ENCODE data around the gene NR2C2.

Gene NR2C2

DNA sequence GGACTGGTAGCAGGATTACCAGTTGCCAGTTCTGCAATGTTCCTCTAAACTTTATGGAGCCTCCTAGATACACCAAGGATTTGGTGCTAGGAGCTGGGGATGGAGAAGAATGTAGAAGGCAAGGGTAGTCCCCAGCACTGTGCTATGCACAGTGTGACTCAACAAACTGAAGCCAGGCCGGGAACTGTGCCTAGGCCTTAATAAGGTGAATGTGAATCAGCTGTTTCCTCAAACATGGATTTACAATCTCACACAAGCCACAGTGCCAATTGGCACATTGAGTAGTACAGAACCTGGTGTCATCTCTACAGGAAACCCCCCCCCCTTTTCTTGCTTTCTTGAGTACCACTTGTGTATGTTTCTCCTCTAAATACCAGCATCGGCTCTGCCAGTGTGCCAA lies 85.3 kb downstream of the NR2C2 start:
- no peak for DNase-seq

- no peak for DNase-seq
These were observed 85.7 kb downstream of the NR2C2 start for GRCh38 chr3:15033103-15033502.

DNA sequence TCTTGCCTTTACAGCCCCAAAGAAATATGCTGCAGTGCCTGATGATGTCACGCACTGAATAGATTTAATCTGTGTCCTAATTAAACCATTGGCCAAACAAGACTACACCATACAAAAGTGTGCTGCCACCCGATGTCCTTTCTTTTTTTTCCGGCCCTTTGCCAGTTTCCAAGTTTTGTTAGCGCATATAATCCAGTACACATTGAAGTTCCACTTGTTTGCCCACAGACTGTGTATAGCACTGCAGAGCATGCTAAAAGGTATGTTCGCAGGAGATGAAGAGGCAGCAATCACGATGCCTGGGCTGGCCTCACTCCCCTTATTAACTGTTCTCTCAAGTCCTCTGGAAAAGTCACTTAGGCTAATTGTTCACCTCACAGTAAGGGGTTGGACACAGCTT lies 90.9 kb downstream of the NR2C2 start:
- no peak for DNase-seq

GRCh38 chr3:15040844-15041243 lies 93.5 kb downstream of the NR2C2 start:
- DNase-seq: no peak

DNA sequence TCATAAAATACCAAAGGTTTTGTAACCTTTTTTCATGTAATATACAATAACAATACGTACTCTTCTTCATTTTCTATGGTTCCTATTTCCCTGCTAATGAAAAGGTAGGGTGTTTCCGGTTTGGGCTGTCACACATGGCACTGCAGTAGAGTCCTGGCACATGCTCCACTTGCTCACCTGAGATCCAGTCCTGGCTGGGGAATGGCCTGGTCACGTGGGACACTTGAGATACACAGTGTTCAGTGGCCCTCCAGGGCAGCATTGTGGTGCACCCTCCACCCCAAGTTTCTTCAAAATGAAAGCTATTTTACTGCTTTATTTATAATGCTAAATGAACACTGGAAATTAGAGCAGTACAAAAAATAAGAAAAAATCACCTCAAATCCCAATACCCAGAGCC lies 94.6 kb downstream of the NR2C2 start:
- no peak for DNase-seq

DNA sequence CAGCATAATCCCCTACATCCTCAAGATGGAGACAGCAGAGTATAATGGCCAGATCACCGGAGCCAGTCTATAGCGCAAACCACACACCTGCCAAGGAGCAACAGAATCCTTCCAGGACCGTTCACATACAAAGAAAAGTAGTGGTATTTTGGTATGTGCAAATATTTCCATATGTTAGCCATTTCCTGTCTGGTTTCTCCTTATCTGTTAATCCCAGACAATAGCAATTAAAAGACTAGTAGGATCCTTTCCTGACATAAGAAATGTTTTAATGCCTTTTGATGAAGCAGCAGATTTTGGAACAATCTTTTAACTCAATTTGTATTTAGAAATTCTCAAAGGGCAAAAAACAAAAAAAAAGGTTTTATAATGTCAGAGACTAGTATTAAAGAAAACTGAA lies 95.6 kb downstream of the NR2C2 start:
- no peak for DNase-seq

- DNase-seq: no peak
These were observed 96.2 kb downstream of the NR2C2 start for GRCh38 chr3:15043408-15044171.

DNA sequence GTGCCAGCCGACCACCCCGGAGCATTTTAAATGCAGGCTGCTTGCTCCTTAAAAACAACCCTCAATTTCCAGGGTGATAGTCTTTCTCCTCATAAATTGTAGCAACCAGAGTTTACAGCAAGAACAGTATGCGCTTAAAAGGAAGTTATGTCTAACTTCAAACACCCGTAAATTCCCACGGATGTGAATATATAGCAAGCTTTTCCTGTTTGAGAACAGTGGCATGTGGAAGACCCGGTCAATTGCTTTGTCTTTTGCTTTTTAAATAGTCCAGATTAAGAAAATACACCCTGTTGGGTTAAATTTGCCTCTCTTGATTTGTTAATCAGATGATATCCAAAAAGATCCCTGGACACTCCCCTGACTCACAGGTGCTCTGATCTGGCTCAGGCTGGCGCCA lies 96.9 kb downstream of the NR2C2 start:
- no peak for DNase-seq

- no peak for DNase-seq
These were observed 98.3 kb downstream of the NR2C2 start for GRCh38 chr3:15045667-15046066.

DNA sequence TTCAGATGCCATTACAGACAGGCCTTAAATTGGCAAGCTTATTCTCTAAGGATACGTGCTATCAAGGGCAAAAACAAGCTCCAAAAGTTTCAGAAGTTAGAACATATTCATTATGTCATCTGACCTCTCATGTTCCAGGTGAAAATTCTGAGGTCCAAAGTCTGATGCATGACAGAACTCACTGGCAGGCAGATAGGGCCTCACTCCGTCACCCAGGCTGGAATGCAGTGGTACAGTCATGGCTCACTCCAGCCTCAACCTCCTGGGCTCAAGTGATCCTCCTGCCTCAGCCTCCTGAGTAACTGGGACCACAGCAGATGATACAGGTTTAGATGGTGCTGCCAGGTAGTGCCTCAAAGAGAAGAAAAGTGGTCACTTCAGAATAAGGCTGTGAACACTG lies 102.2 kb downstream of the NR2C2 start:
- DNase-seq: no peak

GRCh38 chr3:15050405-15051092 lies 103.2 kb downstream of the NR2C2 start:
- no peak for DNase-seq

- DNase-seq: peak; percentile 24
These were observed 104.1 kb downstream of the NR2C2 start for GRCh38 chr3:15051531-15051930.

GRCh38 chr3:15052335-15053242 lies 105.2 kb downstream of the NR2C2 start:
- DNase-seq: no peak

DNA sequence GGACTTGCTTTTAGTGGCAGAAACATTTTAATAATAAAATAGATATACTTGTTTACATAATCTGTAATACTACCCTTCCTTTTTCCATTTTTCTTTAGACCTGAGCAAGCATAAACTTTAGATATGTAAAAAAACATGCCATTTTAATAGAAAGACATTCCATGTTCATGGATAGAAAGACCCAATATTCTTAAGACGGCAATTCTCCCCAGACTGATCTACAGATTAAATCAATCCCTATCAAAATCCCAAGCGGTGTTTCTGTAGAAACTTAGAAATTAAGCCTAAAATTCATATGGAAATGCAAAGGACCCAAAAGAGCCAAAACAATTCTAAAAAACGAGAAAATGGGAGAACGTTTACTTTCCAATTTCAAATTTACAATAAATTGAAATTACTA lies 106.2 kb downstream of the NR2C2 start:
- no peak for DNase-seq

DNA sequence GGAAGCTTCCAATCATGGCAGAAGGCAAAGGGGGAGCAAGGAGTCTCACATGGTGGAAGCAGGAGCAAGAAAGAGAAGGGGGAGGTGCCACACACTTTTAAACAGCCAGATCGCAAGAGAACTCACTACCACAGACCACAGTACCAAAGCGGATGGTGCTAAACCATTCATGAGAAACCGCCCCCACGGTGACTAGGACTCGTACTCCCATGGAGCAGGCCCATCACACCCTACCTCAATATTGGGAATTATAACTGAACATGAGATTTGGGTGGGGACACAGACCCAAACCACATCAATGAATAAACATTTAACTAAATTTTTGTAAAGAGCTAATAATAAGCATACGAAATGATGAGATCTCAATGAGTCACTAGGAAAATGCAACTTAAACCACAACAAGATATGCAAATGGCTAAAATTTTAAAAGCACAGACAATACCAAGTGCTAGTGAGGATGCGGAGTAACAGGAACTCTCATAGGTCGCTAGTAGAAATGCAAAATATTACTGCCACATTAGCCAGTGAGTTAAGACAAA lies 107.7 kb downstream of the NR2C2 start:
- DNase-seq: no peak

- no peak for DNase-seq
These were observed 109.5 kb downstream of the NR2C2 start for GRCh38 chr3:15056676-15057404.

- no peak for DNase-seq
These were observed 112.6 kb downstream of the NR2C2 start for GRCh38 chr3:15060029-15060428.

DNA sequence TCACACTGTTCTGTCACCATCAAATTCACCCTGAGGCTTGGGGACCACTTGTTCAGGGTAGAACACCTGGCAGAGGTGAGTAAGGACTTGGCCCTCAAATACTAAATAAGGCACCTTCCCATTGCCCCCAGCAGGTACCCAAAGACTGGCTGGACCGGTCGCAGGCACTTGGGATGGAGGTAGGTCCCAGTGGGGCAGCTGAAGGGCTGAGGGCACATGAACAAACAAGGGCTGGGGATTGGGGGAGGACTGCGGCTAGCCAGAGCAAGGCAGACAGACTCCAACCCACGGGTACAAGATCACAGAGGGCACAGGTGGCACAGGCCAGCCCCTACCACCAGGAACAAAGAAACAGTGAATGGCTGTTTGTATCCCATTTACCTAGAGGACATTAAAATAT lies 115.9 kb downstream of the NR2C2 start:
- DNase-seq: no peak

GRCh38 chr3:15063656-15064286 lies 116.4 kb downstream of the NR2C2 start:
- DNase-seq: no peak

DNA sequence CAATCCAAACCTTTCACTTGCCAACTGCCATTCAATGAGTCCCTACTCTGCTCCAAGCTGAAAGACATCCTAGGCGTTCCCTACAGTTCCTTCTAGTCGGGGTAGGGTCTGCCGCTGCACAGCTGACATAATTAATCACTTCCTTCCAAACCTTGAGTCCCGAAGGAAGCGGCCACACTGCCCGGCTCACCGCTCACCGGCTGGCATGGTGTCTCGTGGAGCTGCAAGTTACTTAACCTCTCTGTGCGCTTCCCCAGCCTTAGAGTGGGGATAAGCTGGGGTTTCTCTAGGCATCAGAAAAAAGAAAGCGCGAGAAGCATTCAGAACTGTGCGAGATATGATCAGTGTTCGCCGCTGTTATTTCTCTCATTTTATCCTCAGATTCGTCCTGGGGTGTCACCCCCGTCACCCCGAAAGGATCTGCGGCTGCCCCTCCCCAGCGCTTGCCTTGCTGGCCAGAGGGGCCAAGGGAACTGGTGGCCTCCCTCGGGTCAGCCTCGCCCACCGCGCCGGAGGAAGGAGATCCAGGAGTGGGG lies 117.0 kb downstream of the NR2C2 start:
- DNase-seq: no peak

DNA sequence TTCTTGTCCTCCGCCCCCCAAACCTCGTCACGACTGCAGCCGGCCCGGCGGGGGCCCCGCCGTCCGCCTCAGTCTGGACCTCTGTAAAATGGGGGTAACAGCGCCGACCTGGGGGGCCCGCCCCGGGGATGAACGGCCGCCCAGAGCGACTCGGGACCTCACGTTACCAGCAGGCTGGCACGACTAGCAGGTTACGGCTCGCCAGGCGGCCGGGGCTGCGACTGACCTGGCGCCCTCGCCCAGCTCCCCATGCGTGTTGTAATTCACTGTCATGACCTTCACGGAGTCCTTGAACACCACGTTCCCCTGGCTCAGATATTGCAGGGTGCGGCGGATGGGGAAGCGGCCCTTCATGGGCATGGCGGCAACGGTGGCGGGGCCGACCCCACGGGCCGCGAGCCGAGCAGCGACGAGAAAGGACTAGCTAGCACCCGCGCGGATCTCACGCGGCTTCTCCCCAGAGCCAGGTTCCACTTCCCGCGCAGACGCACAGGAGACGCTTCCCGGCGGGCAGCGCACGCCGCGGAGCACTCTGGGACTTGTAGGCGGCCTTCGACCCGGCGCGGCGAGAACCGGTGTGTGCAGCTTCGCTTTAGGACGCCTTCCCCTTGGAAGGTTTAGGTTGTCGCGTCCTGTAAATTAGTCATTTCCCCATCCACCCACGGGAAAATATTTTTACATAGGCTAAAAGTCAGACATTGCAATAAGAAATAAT lies 117.6 kb downstream of the NR2C2 start, which contains the start of gene MRPS25:
Gene MRPS25, minus strand, starts transcription at position 481 of the 715 bp plus-strand sequence. Its CDS starts 121 bp downstream, at position 360.
- peak; percentile 81 for DNase-seq

All from NCI-H345 (cell line).